ENCODE results near the gene TCAP.

The TCAP gene

GRCh38 chr17:39687101-39687545 is 22.0 kb downstream of the TCAP start:
- no peaks in the 10 kb centered on the region for H3K9me3 Mint-ChIP-seq
- H3K27ac Mint-ChIP-seq = peak overlapping the region; percentile 95 to 99 (median 97)
- peak overlapping the region; percentile 89 to 97 (median 97) for H3K4me3 Mint-ChIP-seq
- peaks cover 22% of the 10 kb centered on the region for H3K4me1 Mint-ChIP-seq
- H3K36me3 Mint-ChIP-seq (ENCODE audit: low read depth) = peaks cover 29% of the 10 kb centered on the region
- no peak for TF ChIP-seq CTCF (IDR thresholded peaks at IDR 0.05; ENCODE audit: unreplicated experiment in 3 of 3)
- H3K27me3 Mint-ChIP-seq (ENCODE audit: low read depth) = peaks cover 3% of the 10 kb centered on the region

GRCh38 chr17:39687546-39688474 is 22.7 kb downstream of the TCAP start, which contains the start of gene PGAP3:
Gene PGAP3, minus strand, starts transcription at chr17:39688057. Its CDS starts 43 bp downstream, at chr17:39688014.
- Mint-ChIP-seq H3K27me3 (ENCODE audit: low read depth) (peaks cover 3% of the 10 kb centered on the region), H3K27ac (peak within 1 kb of the TSS; percentile 95 to 99 (median 97)), H3K4me1 (peaks cover 22% of the 10 kb centered on the region), H3K36me3 (ENCODE audit: low read depth) (peaks cover 25% of the 10 kb centered on the region), H3K4me3 (peak within 1 kb of the TSS; percentile 89 to 97 (median 97)), H3K9me3 (no peaks in the 10 kb centered on the region)
- no peak for TF ChIP-seq CTCF (IDR thresholded peaks at IDR 0.05; ENCODE audit: unreplicated experiment in 3 of 3)

GRCh38 chr17:39688475-39688835 is 23.3 kb downstream of the TCAP start:
- H3K9me3 Mint-ChIP-seq = no peaks in the 10 kb centered on the region
- H3K4me3 Mint-ChIP-seq = peak overlapping the region; percentile 89 to 97 (median 97)
- H3K36me3 Mint-ChIP-seq (ENCODE audit: low read depth) = peaks cover 19% of the 10 kb centered on the region
- H3K4me1 Mint-ChIP-seq = peaks cover 22% of the 10 kb centered on the region
- peaks cover 3% of the 10 kb centered on the region for H3K27me3 Mint-ChIP-seq (ENCODE audit: low read depth)
- peak overlapping the region; percentile 95 to 99 (median 97) for H3K27ac Mint-ChIP-seq
- no peak for TF ChIP-seq CTCF (IDR thresholded peaks at IDR 0.05; ENCODE audit: unreplicated experiment in 3 of 3)

GRCh38 chr17:39688945-39689344 is 23.8 kb downstream of the TCAP start:
- Mint-ChIP-seq H3K27me3 (ENCODE audit: low read depth) (peaks cover 3% of the 10 kb centered on the region), H3K36me3 (ENCODE audit: low read depth) (peaks cover 19% of the 10 kb centered on the region), H3K4me3 (peak overlapping the region; percentile 89 to 97 (median 97))

GRCh38 chr17:39694593-39694992 is 29.4 kb downstream of the TCAP start:
- Mint-ChIP-seq H3K4me1 (no peaks in the 10 kb centered on the region), H3K9me3 (no peaks in the 10 kb centered on the region), H3K36me3 (ENCODE audit: low read depth) (no peaks in the 10 kb centered on the region), H3K27ac (peak overlapping the region; percentile 72 to 100 (median 97)), H3K27me3 (ENCODE audit: low read depth) (peaks cover 9% of the 10 kb centered on the region), H3K4me3 (peak overlapping the region in 2 of 3 experiments; percentile 16 to 45)
- TF ChIP-seq CTCF (IDR thresholded peaks at IDR 0.05; ENCODE audit: unreplicated experiment in 3 of 3) = no peak

More at GRCh38 chr17:39688945-39689344, 23.8 kb downstream of the TCAP start:
- Mint-ChIP-seq H3K4me1 (peaks cover 22% of the 10 kb centered on the region), H3K9me3 (no peaks in the 10 kb centered on the region), H3K27ac (peak overlapping the region; percentile 95 to 99 (median 97))
- no peak for TF ChIP-seq CTCF (IDR thresholded peaks at IDR 0.05; ENCODE audit: unreplicated experiment in 3 of 3)

Data from nephron (organoid).